Lower lobe of right lung (tissue), 2 donors: Measurements from ENCODE around the gene TRIM29. TPM values are rescaled to one million over a fixed set of nuclear protein-coding genes. Genes with fewer than 3 reads are reported as not detected.

Source experiments
- ATAC-seq, 2 donors: fragments of 200-7000 bp; cut with Tn5 transposase; one replicate each; pipeline ENCODE4 v1.9.1; 2020 to 2022; ENCODE audit warnings: mild to moderate bottlenecking in 2 of 2, moderate library complexity in 2 of 2
- DNase-seq: peaks from one replicate; pipeline ENCODE4 v3.0.0-alpha.2; 2020
- H3K27ac ChIP-seq: fragments of 200-600 bp; one replicate; pipeline ENCODE4 v1.8.0; 2022
- H3K27me3 ChIP-seq: fragments of 200-600 bp; one replicate; pipeline ENCODE4 v1.8.0; 2022; ENCODE audit warnings: low read depth
- H3K36me3 ChIP-seq: fragments of 200-600 bp; one replicate; pipeline ENCODE4 v1.8.0; 2022; ENCODE audit warnings: mild to moderate bottlenecking
- H3K4me1 ChIP-seq: fragments of 200-600 bp; one replicate; pipeline ENCODE4 v1.8.0; 2022
- H3K4me3 ChIP-seq: fragments of 200-600 bp; one replicate; pipeline ENCODE4 v1.8.0; 2022; ENCODE audit warnings: mild to moderate bottlenecking
- H3K9me3 ChIP-seq: fragments of 200-600 bp; one replicate; pipeline ENCODE4 v1.8.0; 2022
- intact Hi-C: fragments of 100-400 bp; cut with DNase I; formaldehyde crosslinking; loops from one replicate; pipeline ENCODE4 v1.11.0; 2022
- total RNA-seq: library from RNA; stranded (reverse); fragmentation: NEBNext Ultra II Directional; extraction: Animal tissue kit (Norgen Biotek cat#: 25700); gene quantifications from one replicate; pipeline ENCODE4 v1.2.1, GENCODE V29; 2021
- TF ChIP-seq, protein P1 (sequence below): fragments of 200-600 bp; IDR thresholded peaks from one replicate; pipeline ENCODE4 v1.8.0; 2022; ENCODE audit warnings: antibody characterized with exemption, mild to moderate bottlenecking
- donor health status: DM: no; HTN: yes; CAD: no; lungs with severe emphysema.

TRIM29 gene
- total RNA-seq, 1 donor from 2014 or later, result 8.3 TPM

DNA sequence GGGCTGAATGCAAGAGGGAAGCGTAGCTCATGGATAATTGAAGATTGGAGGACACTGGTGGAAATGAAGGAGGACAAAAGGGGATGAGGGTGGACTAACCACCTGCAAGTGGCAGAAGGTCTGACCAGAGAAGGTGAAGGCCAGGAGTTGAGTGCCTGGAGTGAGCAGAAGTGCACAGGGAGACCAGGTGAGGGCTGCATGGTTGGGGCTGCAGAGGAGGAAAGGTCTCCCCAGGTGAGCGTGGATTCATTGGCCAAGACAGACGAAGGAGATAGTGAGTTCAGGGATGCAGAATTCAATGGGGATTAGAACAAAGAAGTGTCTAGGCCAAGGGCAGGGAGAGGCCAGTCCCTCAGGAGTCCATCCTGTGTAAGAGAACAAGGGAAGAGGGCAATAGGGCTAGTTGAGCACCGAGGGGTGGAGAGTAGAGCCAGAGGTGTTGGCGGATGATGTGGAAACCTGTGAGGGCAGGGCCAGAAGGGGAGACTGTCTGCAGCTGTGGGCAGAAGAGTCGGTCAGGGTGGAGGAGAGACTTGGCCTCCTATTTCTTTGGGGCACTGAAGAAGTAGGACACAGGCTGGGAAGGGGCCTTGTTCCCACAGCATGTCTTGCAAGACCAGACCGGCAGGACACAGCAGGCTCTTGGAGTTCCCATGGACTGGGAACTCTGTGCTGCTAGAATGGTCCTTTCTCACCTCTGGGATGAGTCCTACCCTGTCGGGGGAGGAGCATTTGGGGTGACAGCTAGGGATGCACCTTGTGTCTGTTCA lies 6.7 kb downstream of the TRIM29 start:
- ATAC-seq (no peak), DNase-seq (peak; percentile 9)
- no peak overlapping the region for H3K27ac ChIP-seq
- H3K9me3 ChIP-seq, result no peaks in the 10 kb centered on the region
- intact Hi-C loops, result no loop called here
- H3K4me1 ChIP-seq, result no peaks in the 10 kb centered on the region
- H3K27me3 ChIP-seq, result peaks cover 5% of the 10 kb centered on the region
- TF ChIP-seq, protein P1, sequence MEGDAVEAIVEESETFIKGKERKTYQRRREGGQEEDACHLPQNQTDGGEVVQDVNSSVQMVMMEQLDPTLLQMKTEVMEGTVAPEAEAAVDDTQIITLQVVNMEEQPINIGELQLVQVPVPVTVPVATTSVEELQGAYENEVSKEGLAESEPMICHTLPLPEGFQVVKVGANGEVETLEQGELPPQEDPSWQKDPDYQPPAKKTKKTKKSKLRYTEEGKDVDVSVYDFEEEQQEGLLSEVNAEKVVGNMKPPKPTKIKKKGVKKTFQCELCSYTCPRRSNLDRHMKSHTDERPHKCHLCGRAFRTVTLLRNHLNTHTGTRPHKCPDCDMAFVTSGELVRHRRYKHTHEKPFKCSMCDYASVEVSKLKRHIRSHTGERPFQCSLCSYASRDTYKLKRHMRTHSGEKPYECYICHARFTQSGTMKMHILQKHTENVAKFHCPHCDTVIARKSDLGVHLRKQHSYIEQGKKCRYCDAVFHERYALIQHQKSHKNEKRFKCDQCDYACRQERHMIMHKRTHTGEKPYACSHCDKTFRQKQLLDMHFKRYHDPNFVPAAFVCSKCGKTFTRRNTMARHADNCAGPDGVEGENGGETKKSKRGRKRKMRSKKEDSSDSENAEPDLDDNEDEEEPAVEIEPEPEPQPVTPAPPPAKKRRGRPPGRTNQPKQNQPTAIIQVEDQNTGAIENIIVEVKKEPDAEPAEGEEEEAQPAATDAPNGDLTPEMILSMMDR, result no peak
- no peak overlapping the region for H3K4me3 ChIP-seq
- H3K36me3 ChIP-seq, result no peaks in the 10 kb centered on the region

- H3K9me3 ChIP-seq, result no peaks in the 10 kb centered on the region
- no peak overlapping the region for H3K4me3 ChIP-seq
- H3K27me3 ChIP-seq, result peaks cover 5% of the 10 kb centered on the region
- no peaks in the 10 kb centered on the region for H3K4me1 ChIP-seq
- ATAC-seq (no peak), DNase-seq (peak; percentile 10)
- TF ChIP-seq, protein P1, result no peak
- H3K27ac ChIP-seq, result no peak overlapping the region
- intact Hi-C loops, result no loop called here
- no peaks in the 10 kb centered on the region for H3K36me3 ChIP-seq
These were observed 7.5 kb downstream of the TRIM29 start for GRCh38 chr11:120130176-120130980.

DNA sequence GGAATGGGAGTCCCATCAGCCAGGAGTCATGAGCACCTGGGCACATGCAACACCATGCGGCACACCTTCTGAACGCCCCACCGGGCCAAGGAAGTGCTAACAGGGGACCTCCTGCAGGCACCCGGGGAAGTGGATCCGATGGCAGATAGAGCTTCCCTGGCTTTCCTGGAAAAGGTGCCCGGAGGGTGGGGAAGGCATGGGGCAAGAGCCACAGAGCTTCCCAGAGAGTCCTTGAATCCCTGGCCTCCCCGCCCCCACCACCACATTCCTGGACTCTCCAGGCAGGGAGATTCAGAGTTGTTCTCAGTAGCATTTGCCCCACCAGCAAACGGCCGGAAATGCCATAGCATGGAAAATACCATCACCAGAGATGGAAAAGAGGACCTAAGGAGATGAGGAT lies 8.3 kb downstream of the TRIM29 start:
- no peak overlapping the region for H3K27ac ChIP-seq
- peaks cover 5% of the 10 kb centered on the region for H3K27me3 ChIP-seq
- H3K9me3 ChIP-seq, result no peaks in the 10 kb centered on the region
- intact Hi-C loops, result no loop called here
- H3K4me3 ChIP-seq, result no peak overlapping the region
- H3K36me3 ChIP-seq, result no peaks in the 10 kb centered on the region
- no peaks in the 10 kb centered on the region for H3K4me1 ChIP-seq
- TF ChIP-seq, protein P1, result no peak
- peak; percentile 35 for DNase-seq
- ATAC-seq, result no peak

DNA sequence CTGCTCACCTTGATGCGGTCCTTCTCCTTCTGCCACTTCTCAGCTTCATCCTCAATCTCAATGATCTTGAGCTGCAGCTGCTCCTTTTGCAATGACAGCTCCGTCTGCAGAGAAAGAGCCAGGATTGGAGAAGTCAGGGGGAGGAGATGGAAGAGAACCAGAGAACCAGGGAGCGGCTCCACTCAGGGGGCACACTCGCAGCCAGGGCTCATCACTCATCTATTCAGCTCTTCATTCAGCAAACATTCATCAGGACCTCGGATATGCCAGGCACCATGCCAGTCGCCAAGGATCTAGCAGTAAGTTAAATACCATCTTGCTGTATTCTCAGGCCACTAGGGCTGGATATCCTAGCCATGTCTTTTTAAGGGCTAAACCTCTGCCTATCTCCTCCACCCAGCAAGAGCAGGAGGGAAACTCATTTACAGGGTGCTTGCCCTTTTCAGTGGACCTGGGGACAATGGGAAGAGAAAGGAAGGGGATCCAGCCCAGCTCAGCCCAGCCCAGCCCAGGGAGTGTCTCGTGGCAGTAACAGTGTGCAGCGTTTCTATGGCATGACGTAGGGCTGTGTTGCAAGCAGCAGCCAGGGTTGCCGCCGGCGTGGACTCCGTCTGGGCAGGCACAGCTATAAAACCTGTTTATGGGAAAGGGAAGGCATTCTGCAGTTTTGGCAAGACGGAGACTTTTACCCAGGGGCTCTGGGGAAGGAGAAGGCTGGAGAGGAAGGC lies 9.4 kb downstream of the TRIM29 start:
- Histone ChIP-seq H3K4me1 (no peaks in the 10 kb centered on the region), H3K27me3 (peaks cover 5% of the 10 kb centered on the region), H3K27ac (no peak overlapping the region), H3K36me3 (no peaks in the 10 kb centered on the region), H3K4me3 (no peak overlapping the region), H3K9me3 (no peaks in the 10 kb centered on the region)
- peak; percentile 60 for DNase-seq
- peak; percentile 46 to 59 for ATAC-seq
- intact Hi-C loops, result no loop called here
- TF ChIP-seq, protein P1, result no peak

DNA sequence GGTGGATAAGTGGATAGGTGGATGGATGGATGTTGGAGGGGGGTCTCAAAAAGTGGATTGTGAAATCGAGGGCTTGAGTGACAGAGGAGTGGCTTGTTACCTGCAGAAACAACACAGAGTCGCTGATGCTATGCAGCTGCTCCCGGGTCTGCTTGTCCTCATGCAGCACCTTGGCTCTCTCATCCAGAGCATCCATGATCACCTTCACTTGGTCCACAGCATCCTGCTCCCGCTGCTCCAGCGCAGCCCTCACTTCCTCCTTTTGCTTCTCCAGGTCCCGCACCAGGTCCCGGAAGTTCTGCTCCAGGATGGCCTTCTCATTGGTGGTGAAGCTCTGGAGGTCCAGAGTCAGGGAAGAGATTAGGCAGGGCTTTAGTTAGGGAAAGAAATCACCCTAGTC lies 10.7 kb downstream of the TRIM29 start:
- Histone ChIP-seq H3K4me3 (no peak overlapping the region), H3K4me1 (no peaks in the 10 kb centered on the region), H3K27ac (no peak overlapping the region), H3K36me3 (no peaks in the 10 kb centered on the region), H3K9me3 (no peaks in the 10 kb centered on the region), H3K27me3 (peaks cover 5% of the 10 kb centered on the region)
- ATAC-seq, result no peak
- TF ChIP-seq, protein P1, result no peak
- DNase-seq, result peak; percentile 14
- intact Hi-C loops, result no loop called here
